Activated T-helper 2 cell treated with anti-CD3 and anti-CD28 coated beads, Interferon-gamma antibody, Interleukin-2, Interleukin-4, amounts not matched to agents 10 μg/mL and 5 μg/mL and 100 μg/mL, durations not matched to agents 14 hours and 24 hours and 36 hours (primary cell): Measurements from ENCODE around the gene FKBP8. TPM values are rescaled to one million over a fixed set of nuclear protein-coding genes. Genes with fewer than 3 reads are reported as not detected.

Experiments used
- DNase-seq: peaks from one replicate; pipeline ENCODE4 v3.0.0; 2021; ENCODE audit warnings: low spot score
- H3K27ac Mint-ChIP-seq: one replicate; pipeline ENCODE4 v1.8.0; 2021; ENCODE audit warnings: mixed read lengths
- H3K27me3 Mint-ChIP-seq: one replicate; pipeline ENCODE4 v1.8.0; 2021; ENCODE audit warnings: low read depth, mixed read lengths
- H3K36me3 Mint-ChIP-seq: one replicate; pipeline ENCODE4 v1.8.0; 2021; ENCODE audit warnings: low read depth, mixed read lengths
- H3K4me1 Mint-ChIP-seq: one replicate; pipeline ENCODE4 v1.8.0; 2021; ENCODE audit warnings: low read depth, mixed read lengths
- H3K4me3 Mint-ChIP-seq: one replicate; pipeline ENCODE4 v1.8.0; 2021; ENCODE audit warnings: low read depth, mild to moderate bottlenecking, moderate library complexity, mixed read lengths
- H3K9me3 Mint-ChIP-seq: one replicate; pipeline ENCODE4 v1.8.0; 2021; ENCODE audit warnings: mixed read lengths
- intact Hi-C: fragments of 100-400 bp; cut with micrococcal nuclease; formaldehyde crosslinking; loops from one replicate; pipeline ENCODE4 v1.15.1; 2023
- total RNA-seq: library from RNA; stranded (reverse); gene quantifications from 2 replicates; pipeline ENCODE4 v1.2.3, GENCODE V29; 2022

Gene FKBP8
- total RNA-seq, 1 donor from 2014 or later = 196 TPM

DNA sequence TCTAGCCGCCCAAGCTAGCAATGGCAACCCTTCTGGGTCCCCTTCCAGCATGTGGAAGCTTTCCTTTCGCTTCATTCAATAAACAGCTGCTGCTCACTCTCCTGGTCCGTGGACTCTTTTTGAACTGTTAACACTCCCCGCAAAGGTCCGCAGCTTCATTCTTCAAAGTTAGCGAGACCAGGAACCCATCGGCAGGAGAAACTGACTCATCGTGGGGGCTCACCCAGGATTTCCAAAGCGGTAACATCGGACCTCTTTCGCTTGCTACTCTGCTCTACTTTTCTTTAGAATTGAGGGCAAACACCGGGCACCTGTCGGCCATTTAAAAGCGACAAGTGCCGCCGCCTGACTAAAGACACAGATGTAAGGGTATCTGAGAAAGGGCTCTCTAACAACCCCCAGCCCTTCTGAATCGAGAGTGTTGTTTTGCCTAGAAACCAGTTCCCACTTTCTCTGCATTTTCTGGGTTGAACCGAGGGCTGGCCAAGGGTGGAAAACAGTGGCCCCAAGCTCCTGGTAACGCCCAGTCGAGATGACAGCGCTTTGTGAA is 34.1 kb upstream of the FKBP8 start:
- Mint-ChIP-seq H3K9me3 (no peaks in the 10 kb centered on the region), H3K27ac (no peak overlapping the region), H3K4me3 (no peak overlapping the region), H3K36me3 (peaks cover 55% of the 10 kb centered on the region), H3K4me1 (peaks cover 18% of the 10 kb centered on the region), H3K27me3 (no peaks in the 10 kb centered on the region)
- no peak for DNase-seq
- intact Hi-C loops = no loop called here

DNA sequence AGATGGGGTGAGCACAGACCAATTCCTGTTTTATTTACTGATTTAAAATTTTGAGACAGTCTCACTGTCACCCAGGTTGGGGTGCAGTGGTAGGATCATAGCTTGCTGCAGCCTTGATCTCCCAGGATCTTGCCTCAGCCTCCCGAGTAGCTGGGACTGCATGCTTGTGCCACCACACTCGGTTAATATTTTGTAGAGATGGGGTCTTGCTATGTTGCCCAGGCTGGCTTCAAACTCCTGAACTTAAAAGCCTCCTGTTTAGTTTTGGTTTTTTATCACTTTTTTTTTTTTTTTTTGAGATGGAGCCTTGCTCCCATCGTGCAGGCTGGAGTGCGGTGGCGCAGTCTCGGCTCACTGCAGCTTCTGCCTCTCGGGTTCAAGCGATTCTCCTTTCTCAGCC is 33.0 kb upstream of the FKBP8 start:
- Mint-ChIP-seq H3K27ac (no peak overlapping the region), H3K27me3 (no peaks in the 10 kb centered on the region), H3K4me3 (no peak overlapping the region), H3K4me1 (peaks cover 19% of the 10 kb centered on the region), H3K36me3 (peaks cover 66% of the 10 kb centered on the region), H3K9me3 (no peaks in the 10 kb centered on the region)
- intact Hi-C loops = no loop called here
- no peak for DNase-seq

DNA sequence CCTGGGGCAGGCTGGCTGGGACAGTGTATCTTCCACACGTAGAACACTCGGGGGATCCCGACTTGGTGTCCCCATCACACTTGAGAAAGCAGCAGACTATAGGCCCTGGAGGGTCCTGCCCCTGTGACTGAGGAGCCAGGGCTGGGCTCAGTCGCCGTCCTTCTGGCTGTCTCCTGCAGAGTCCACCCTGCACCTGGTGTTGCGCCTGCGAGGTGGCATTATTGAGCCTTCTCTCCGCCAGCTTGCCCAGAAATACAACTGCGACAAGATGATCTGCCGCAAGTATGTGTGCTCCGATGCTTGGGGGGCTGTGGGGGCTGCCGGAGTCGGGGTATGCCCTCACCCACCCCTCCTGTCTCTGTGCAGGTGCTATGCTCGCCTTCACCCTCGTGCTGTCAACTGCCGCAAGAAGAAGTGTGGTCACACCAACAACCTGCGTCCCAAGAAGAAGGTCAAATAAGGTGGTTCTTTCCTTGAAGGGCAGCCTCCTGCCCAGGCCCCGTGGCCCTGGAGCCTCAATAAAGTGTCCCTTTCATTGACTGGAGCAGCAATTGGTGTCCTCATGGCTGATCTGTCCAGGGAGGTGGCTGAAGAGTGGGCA is 31.4 kb upstream of the FKBP8 start:
- Mint-ChIP-seq H3K4me1 (peaks cover 19% of the 10 kb centered on the region), H3K27ac (no peak overlapping the region), H3K4me3 (peak overlapping the region; percentile 14), H3K9me3 (no peaks in the 10 kb centered on the region), H3K27me3 (no peaks in the 10 kb centered on the region), H3K36me3 (peaks cover 72% of the 10 kb centered on the region)
- intact Hi-C loops = loop anchor here (5.0 kb wide), 1 partner anchor 97 kb away; no protein-coding TSS in a partner anchor
- DNase-seq = no peak

DNA sequence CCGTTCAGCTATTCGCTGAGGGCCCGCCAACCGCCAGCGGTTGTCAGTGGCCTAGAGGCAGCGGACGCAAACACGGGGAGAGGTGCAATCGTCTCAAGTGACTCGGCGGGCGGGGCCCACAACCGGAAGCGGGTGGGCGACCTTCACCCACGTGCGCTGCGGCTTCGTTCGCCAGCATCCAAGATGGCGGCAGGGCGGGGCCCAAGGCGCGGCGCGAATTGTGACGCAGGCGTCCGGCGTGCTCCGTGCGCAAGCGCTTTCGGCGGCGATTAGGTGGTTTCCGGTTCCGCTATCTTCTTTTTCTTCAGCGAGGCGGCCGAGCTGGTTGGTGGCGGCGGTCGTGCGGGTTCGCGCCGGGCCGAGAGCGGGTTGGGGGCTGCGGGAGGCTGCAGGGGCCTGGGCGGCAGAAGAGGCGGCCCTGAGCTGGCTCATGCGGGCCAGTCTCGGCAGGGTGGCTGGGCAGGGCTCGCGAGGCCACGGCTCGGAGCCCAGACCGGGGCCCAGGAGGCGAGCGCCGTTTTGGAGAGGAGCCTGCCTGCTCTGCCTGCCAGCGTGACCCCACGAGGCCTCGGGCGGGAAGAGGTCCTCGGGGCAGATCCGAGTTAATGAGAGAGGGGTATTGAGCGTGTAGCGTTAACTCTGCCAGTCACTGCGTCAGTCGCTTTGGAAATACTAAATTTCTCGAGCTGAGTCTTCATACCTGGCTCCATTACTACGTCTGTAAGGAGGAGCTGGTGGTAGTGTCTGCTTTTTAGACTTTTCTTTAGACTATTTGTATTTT is 28.4 kb upstream of the FKBP8 start, which contains the start of gene UBA52:
UBA52 (plus strand) TSS at position 294 of the 781 bp plus-strand sequence. CDS start 1,444 bp downstream, outside the sequence.
- H3K27ac Mint-ChIP-seq = peak within 1 kb of the TSS; percentile 91
- intact Hi-C loops = loop anchor here (1.0 to 5.0 kb wide), 6 partner anchors 15 to 348 kb away; partner anchors contain the start of genes COPE, DDX49, ELL and FKBP8
- no peaks in the 10 kb centered on the region for H3K27me3 Mint-ChIP-seq
- H3K36me3 Mint-ChIP-seq = peaks cover 78% of the 10 kb centered on the region
- no peaks in the 10 kb centered on the region for H3K9me3 Mint-ChIP-seq
- peak within 1 kb of the TSS; percentile 90 for H3K4me3 Mint-ChIP-seq
- peak; percentile 99 for DNase-seq
- peaks cover 13% of the 10 kb centered on the region for H3K4me1 Mint-ChIP-seq

DNA sequence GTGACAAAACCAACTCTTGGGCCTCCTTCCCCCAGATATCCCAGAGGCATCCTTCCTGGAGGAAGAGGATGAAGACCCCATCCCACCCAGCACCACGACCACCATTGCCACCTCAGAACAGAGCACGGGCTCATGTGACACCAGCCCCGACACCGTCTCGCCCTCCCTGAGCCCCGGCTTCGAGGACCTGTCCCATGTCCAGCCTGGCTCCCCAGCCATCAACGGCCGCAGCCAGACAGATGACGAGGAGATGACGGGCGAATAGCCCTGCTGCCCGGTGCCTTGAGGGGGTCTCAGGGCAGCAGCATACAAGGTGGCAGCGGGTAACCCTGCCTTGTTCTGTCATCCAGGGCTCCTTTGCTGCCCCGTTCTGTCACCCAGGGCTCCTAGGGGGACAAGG is 25.0 kb upstream of the FKBP8 start:
- intact Hi-C loops = no loop called here
- peaks cover 9% of the 10 kb centered on the region for H3K4me1 Mint-ChIP-seq
- no peak for DNase-seq
- no peaks in the 10 kb centered on the region for H3K9me3 Mint-ChIP-seq
- H3K27ac Mint-ChIP-seq = no peak overlapping the region
- H3K4me3 Mint-ChIP-seq = no peak overlapping the region
- peaks cover 74% of the 10 kb centered on the region for H3K36me3 Mint-ChIP-seq
- H3K27me3 Mint-ChIP-seq = no peaks in the 10 kb centered on the region

GRCh38 chr19:18566953-18567352 is 23.6 kb upstream of the FKBP8 start:
- Mint-ChIP-seq H3K36me3 (peaks cover 67% of the 10 kb centered on the region), H3K4me3 (no peak overlapping the region), H3K27ac (no peak overlapping the region), H3K4me1 (no peaks in the 10 kb centered on the region), H3K9me3 (no peaks in the 10 kb centered on the region), H3K27me3 (no peaks in the 10 kb centered on the region)
- DNase-seq = no peak
- intact Hi-C loops = no loop called here

- DNase-seq = no peak
- Mint-ChIP-seq H3K9me3 (no peaks in the 10 kb centered on the region), H3K4me1 (peaks cover 16% of the 10 kb centered on the region), H3K36me3 (peaks cover 55% of the 10 kb centered on the region), H3K27me3 (no peaks in the 10 kb centered on the region), H3K4me3 (no peak overlapping the region), H3K27ac (no peak overlapping the region)
- intact Hi-C loops = no loop called here
Observed at GRCh38 chr19:18562086-18562485, 18.7 kb upstream of the FKBP8 start.

DNA sequence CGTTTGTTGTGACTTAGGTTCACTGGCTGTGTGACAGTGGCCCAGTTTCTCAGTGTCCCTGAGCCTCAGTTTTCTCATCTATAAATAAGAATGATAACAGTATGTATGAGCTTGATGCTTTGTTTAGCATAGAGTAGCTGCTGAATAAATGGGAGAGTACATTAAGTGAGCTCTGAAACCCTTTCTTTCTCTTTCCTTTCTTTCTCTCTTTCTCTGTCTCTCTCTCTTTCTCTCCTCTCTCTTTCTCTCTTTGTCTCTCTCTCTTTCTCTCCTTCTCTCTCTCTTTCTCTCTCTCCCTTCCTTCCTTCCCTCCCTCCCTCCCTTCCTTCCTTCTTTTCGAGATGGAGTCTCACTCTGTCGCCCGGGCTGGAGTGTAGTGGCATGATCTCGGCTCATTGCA is 16.3 kb upstream of the FKBP8 start:
- peaks cover 16% of the 10 kb centered on the region for H3K4me1 Mint-ChIP-seq

DNA sequence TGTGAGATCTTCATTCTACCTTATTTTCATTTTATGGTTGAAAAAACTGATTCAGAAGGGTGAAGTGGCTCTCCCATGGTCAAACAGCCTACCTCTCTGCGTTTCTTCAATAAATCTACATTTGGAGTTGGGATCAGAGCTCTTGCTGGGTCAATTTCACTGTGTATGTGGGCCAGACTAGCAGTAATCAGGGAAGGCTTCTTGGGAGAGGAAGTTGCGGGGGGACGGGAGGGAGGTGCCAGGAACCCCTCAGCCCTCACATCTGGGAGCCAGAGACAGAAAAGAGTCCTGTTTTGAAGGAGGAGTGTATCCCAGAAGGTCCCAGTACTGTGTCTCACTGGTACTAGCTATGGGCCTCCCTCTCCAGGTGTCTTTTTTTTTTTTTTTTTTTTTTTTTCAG is 15.2 kb upstream of the FKBP8 start:
- intact Hi-C loops = no loop called here
- H3K4me1 Mint-ChIP-seq = peaks cover 16% of the 10 kb centered on the region
- peaks cover 30% of the 10 kb centered on the region for H3K36me3 Mint-ChIP-seq
- peak overlapping the region; percentile 88 for H3K27ac Mint-ChIP-seq
- no peak for DNase-seq
- no peaks in the 10 kb centered on the region for H3K9me3 Mint-ChIP-seq
- peak overlapping the region; percentile 93 for H3K4me3 Mint-ChIP-seq
- no peaks in the 10 kb centered on the region for H3K27me3 Mint-ChIP-seq

More for the DNA sequence above, 16.3 kb upstream of the FKBP8 start:
- Mint-ChIP-seq H3K27ac (peak overlapping the region; percentile 58), H3K27me3 (no peaks in the 10 kb centered on the region), H3K4me3 (peak overlapping the region; percentile 93), H3K9me3 (no peaks in the 10 kb centered on the region), H3K36me3 (peaks cover 39% of the 10 kb centered on the region)
- intact Hi-C loops = no loop called here
- no peak for DNase-seq

DNA sequence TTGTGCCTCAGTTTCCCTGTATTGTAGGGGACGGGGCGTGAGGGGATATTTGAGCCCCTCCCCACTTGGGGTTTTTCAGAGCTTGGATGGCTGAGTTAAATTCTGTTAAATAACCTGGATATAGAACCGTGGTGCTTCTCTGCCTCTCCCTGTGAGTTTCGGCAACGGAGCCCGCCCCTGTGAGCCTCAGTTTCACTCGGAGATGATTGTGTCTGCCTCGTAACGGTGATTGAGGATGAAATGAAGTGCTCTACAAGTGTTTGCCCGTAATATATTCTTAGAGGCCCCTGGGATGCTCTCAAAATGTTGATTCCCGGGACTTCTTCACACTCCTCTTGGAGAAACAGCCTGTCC is 14.8 kb upstream of the FKBP8 start:
- H3K36me3 Mint-ChIP-seq = peaks cover 27% of the 10 kb centered on the region
- H3K27me3 Mint-ChIP-seq = no peaks in the 10 kb centered on the region
- H3K9me3 Mint-ChIP-seq = no peaks in the 10 kb centered on the region
- peaks cover 16% of the 10 kb centered on the region for H3K4me1 Mint-ChIP-seq
- H3K27ac Mint-ChIP-seq = peak overlapping the region; percentile 88
- intact Hi-C loops = no loop called here
- DNase-seq = no peak
- peak overlapping the region; percentile 93 for H3K4me3 Mint-ChIP-seq

DNA sequence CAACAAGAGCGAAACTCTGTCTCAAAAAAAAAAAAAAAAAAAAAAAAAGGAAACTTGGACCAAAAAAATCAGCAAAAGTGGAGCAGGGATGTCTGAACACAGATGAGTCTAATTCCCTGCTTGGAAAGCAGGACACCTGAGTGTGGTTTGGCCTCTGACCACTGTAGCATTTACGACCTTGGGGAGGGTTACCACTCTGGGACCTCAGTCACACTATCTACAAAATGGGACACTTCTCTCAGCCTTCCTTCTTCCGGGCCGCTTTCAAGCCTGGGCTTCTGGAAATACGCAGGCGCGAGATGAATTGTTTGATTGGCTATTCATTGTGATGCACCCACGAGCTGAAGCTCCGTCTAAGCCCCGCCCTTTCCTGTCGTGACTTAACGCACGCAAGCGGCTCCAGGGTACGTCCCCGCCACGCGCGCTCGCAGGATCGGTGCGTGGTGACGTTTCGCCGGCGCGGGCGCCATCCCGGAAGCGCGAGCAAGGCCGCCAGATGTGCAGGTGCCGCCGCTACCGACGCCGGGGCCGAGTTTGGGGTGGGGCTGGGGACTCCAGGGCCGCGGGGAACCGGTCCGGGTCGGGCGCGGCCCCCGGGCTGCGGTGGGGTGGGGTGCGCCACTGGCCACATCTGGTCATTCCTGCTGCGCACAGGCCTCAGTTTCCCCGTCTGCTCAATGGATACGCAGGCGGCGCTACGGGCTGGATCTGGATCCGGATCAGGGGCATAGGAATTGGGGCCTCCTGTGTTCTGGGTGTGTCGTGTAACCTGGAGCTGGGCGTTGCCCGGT is 14.2 kb upstream of the FKBP8 start, which contains the start of gene KXD1:
KXD1 (plus strand) TSS at position 460 of the 791 bp plus-strand sequence. CDS start 4,187 bp downstream, outside the sequence.
- Mint-ChIP-seq H3K9me3 (no peaks in the 10 kb centered on the region), H3K4me1 (peaks cover 16% of the 10 kb centered on the region), H3K4me3 (peak within 1 kb of the TSS; percentile 93), H3K27me3 (no peaks in the 10 kb centered on the region), H3K36me3 (peaks cover 24% of the 10 kb centered on the region), H3K27ac (peak within 1 kb of the TSS; percentile 96)
- intact Hi-C loops = loop anchor here (1.0 to 2.0 kb wide), 3 partner anchors 13 to 35 kb away; partner anchors contain the start of genes ELL and UBA52
- peak; percentile 99 for DNase-seq

- no peak for DNase-seq
- peaks cover 2% of the 10 kb centered on the region for H3K27me3 Mint-ChIP-seq
- H3K4me3 Mint-ChIP-seq = no peak overlapping the region
- H3K9me3 Mint-ChIP-seq = no peaks in the 10 kb centered on the region
- no peak overlapping the region for H3K27ac Mint-ChIP-seq
- H3K4me1 Mint-ChIP-seq = no peaks in the 10 kb centered on the region
- no peaks in the 10 kb centered on the region for H3K36me3 Mint-ChIP-seq
- intact Hi-C loops = no loop called here
Observed at GRCh38 chr19:18551631-18552030, 8.3 kb upstream of the FKBP8 start.
